GM12878 (cell line): Measurements from ENCODE around the gene SOCS6. TPM values are rescaled to one million over a fixed set of nuclear protein-coding genes. Genes with fewer than 3 reads are reported as not detected.

ENCODE experiments used
- ATAC-seq: fragments of 200-7000 bp; cut with Tn5 transposase; 3 replicates; pipeline ENCODE4 v1.9.1; 2020; ENCODE audit warnings: mild to moderate bottlenecking, moderate library complexity
- BruUV-seq: library from RNA; stranded (reverse); fragments of 400-500 nt; replicated peaks from 2 replicates; lab custom pipeline; 2021; lab: Mats Ljungman, UMichigan
- CTCF ChIA-PET: fragments of 300-600 bp; sonication (Branson Sonifier 250); formaldehyde crosslinking; extraction: SDS; loops from one replicate; lab custom pipeline; 2021; ENCODE audit warnings: inconsistent platforms; lab: Yijun Ruan, JAX
- POLR2A ChIA-PET: fragments of 350-600 bp; formaldehyde crosslinking; extraction: SDS; loops from one replicate; lab custom pipeline; 2021; ENCODE audit warnings: inconsistent platforms; lab: Charles Lee
- RAD21 ChIA-PET: fragments of 300-600 bp; sonication (Branson Sonifier 250); formaldehyde crosslinking; loops from one replicate; lab custom pipeline; 2023; ENCODE audit warnings: antibody characterized with exemption; ENCODE audit not compliant: unreplicated experiment; lab: Charles Lee
- SMC1A ChIA-PET: fragments of 300-600 bp; sonication (Branson Sonifier 250); formaldehyde crosslinking; loops from one replicate; lab custom pipeline; 2023; ENCODE audit not compliant: unreplicated experiment, uncharacterized antibody; lab: Charles Lee
- DNase-seq: peaks from one replicate; pipeline ENCODE4 v3.0.0-alpha.2; 2011; ENCODE audit warnings: low read depth, low spot score
- FAIRE-seq: peaks from 3 replicates; lab custom pipeline; 2011; peaks lifted over from hg19 to GRCh38; lab: Jason Lieb, UNC
- H2AFZ ChIP-seq: 2 replicates; pipeline ENCODE4 v1.6.0; 2011; ENCODE audit warnings: low read depth, low read length, control low read depth; ENCODE audit not compliant: control insufficient read depth
- H3K27ac ChIP-seq: 2 replicates; pipeline ENCODE4 v1.5.1; 2011; ENCODE audit warnings: control low read depth; ENCODE audit not compliant: control insufficient read depth, insufficient read depth
- H3K27me3 ChIP-seq, 2 experiments: replicated peaks in 1 of 2; 2 replicates each; pipeline versions ENCODE4 v1.6.0 to v1.6.1; 2011; ENCODE audit warnings: low read length in 1 of 2; ENCODE audit not compliant: control insufficient read depth in 2 of 2, insufficient read depth in 2 of 2
- H3K36me3 ChIP-seq, 2 experiments: 2 replicates each; pipeline ENCODE4 v1.5.1; 2011; ENCODE audit warnings: low read length in 1 of 2; ENCODE audit not compliant: control insufficient read depth in 2 of 2, insufficient read depth in 2 of 2
- H3K4me1 ChIP-seq: 2 replicates; pipeline ENCODE4 v1.6.1; 2011; ENCODE audit warnings: mild to moderate bottlenecking, low read length, moderate library complexity, mixed read lengths; ENCODE audit not compliant: control insufficient read depth, insufficient read depth
- H3K4me2 ChIP-seq: 2 replicates; pipeline ENCODE4 v1.6.0; 2011; ENCODE audit warnings: control low read depth; ENCODE audit not compliant: control insufficient read depth, insufficient read depth
- H3K4me3 ChIP-seq: fragments of 200-600 bp; sonication (generic); 2 replicates; pipeline ENCODE4 v1.5.1; 2016
- H3K79me2 ChIP-seq: 2 replicates; pipeline ENCODE4 v1.6.0; 2011; ENCODE audit warnings: low read length; ENCODE audit not compliant: control insufficient read depth, insufficient read depth
- H3K9ac ChIP-seq: 2 replicates; pipeline ENCODE4 v1.8.0; 2011; ENCODE audit warnings: low read length, control low read depth, mixed read lengths; ENCODE audit not compliant: control insufficient read depth, insufficient read depth
- H3K9me3 ChIP-seq: replicated peaks from 3 replicates; pipeline ENCODE4 v1.5.1; 2011; ENCODE audit warnings: mild to moderate bottlenecking, low read length; ENCODE audit not compliant: control insufficient read depth, insufficient read depth
- H4K20me1 ChIP-seq: 2 replicates; pipeline ENCODE4 v1.6.0; 2011; ENCODE audit not compliant: control insufficient read depth, insufficient read depth
- BRCA1 ChIP-seq: IDR thresholded peaks from 2 replicates; pipeline ENCODE4 v1.6.1; 2011; ENCODE audit warnings: low read depth, low read length, improper control_type of control experiment
- CHD4 ChIP-seq: fragments of 200-600 bp; sonication (generic); IDR thresholded peaks from 2 replicates; pipeline ENCODE4 v1.6.1; 2016; ENCODE audit warnings: mild to moderate bottlenecking
- CREB1 ChIP-seq: IDR thresholded peaks from 2 replicates; pipeline ENCODE4 v1.6.1; 2012; ENCODE audit warnings: low read depth, mild to moderate bottlenecking, inconsistent platforms
- FOXK2 ChIP-seq: fragments of 450-650 bp; IDR thresholded peaks from 2 replicates; pipeline ENCODE4 v1.6.1; 2017; ENCODE audit warnings: mild to moderate bottlenecking, moderate library complexity
- HDAC2 ChIP-seq: fragments of 200-600 bp; sonication (generic); IDR thresholded peaks from 2 replicates; pipeline ENCODE4 v1.6.1; 2017
- HDGF ChIP-seq: fragments of 450-650 bp; IDR thresholded peaks from 2 replicates; pipeline ENCODE4 v1.6.1; 2016; ENCODE audit warnings: antibody characterized with exemption
- NFYB ChIP-seq: IDR thresholded peaks from 2 replicates; pipeline ENCODE4 v1.6.1; 2011; ENCODE audit warnings: low read depth, mild to moderate bottlenecking, low read length, improper control_type of control experiment, moderate library complexity; ENCODE audit not compliant: insufficient read depth
- PBX3 ChIP-seq: IDR thresholded peaks from 2 replicates; pipeline ENCODE4 v1.6.1; 2011; ENCODE audit warnings: mild to moderate bottlenecking, low read depth, low read length, moderate library complexity; ENCODE audit not compliant: insufficient replicate concordance
- PML ChIP-seq: IDR thresholded peaks from 2 replicates; pipeline ENCODE4 v1.6.1; 2012; ENCODE audit warnings: low read length, inconsistent platforms
- RAD51 ChIP-seq: fragments of 450-650 bp; IDR thresholded peaks from 2 replicates; pipeline ENCODE4 v1.6.1; 2016; ENCODE audit warnings: moderate library complexity, mild to moderate bottlenecking, inconsistent platforms
- ZZZ3 ChIP-seq: IDR thresholded peaks from 2 replicates; pipeline ENCODE4 v1.6.1; 2011; ENCODE audit warnings: low read depth; ENCODE audit not compliant: control insufficient read depth, insufficient read length
- WGBS: methylation state at CpG from one replicate; pipeline ENCODE4 v1.1.6; 2016; ENCODE audit warnings: low lambda C conversion rate; ENCODE audit not compliant: insufficient replicate concordance, insufficient coverage; ENCODE audit errors: missing lambda C conversion rate; 5-methylcytosine and 5-hydroxymethylcytosine counted together
- in situ Hi-C: fragments of 300-500 bp; cut with MboI; formaldehyde crosslinking; loops from 9 replicates; pipeline ENCODE4 v1.14.3; 2018; ENCODE audit warnings: mixed read lengths
- intact Hi-C: fragments of 100-400 bp; cut with micrococcal nuclease; formaldehyde crosslinking; loops from one replicate; pipeline ENCODE4 v1.14.2; 2022; ENCODE audit not compliant: unreplicated experiment
- polyA plus RNA-seq, 11 experiments: library from polyadenylated mRNA; depleted of rRNA in 4 of 11; unstranded in 6 of 11; stranded (reverse) in 5 of 11; fragments of >200 nt; fragmentation: Nextera tagmentation in 4 of 11; fragmentation: Illumina TruSeq in 1 of 11; extraction: Ambion mirVana in 4 of 11; extraction: Trizol in 1 of 11; gene quantifications; 1 replicate in 1 of 11; 2 replicates in 10 of 11; pipeline versions ENCODE4 v1.2.1 to v1.2.3, GENCODE V29; 2011 to 2016; ENCODE audit warnings: inconsistent platforms in 2 of 11, missing spikeins in 2 of 11, low read depth in 1 of 11
- total RNA-seq, 4 experiments: library from RNA; depleted of rRNA in 3 of 4; stranded (reverse); fragments of >200 nt in 3 of 4; fragmentation: Illumina TruSeq in 1 of 4; extraction: Trizol in 1 of 4; gene quantifications; 2 replicates each; pipeline versions ENCODE4 v1.2.1 to v1.2.3, GENCODE V29; 2013 to 2021
- TF ChIP-seq, protein P1 (sequence below): fragments of 450-650 bp; IDR thresholded peaks from 2 replicates; pipeline ENCODE4 v1.6.1; 2017; ENCODE audit warnings: mild to moderate bottlenecking, moderate library complexity
- TF ChIP-seq, protein P2 (sequence below): fragments of 450-650 bp; IDR thresholded peaks from 2 replicates; pipeline ENCODE4 v1.6.1; 2017; ENCODE audit warnings: mild to moderate bottlenecking, moderate library complexity
- TF ChIP-seq, protein P3 (sequence below): IDR thresholded peaks from 2 replicates; pipeline ENCODE4 v1.6.1; 2012; ENCODE audit warnings: low read length, inconsistent platforms

SOCS6 gene
- total and polyA plus RNA-seq, 10 of the 15 experiments (the other 5 are each of a cell fraction or from before 2014, with no cell fraction given), result 1.6 to 6.1 (median 4.1) TPM

- no peak for TF ChIP-seq HDAC2
- TF ChIP-seq BRCA1, result no peak
- no peak for TF ChIP-seq RAD51
- TF ChIP-seq CHD4, result no peak
- TF ChIP-seq FOXK2, result no peak
- TF ChIP-seq, protein P1, sequence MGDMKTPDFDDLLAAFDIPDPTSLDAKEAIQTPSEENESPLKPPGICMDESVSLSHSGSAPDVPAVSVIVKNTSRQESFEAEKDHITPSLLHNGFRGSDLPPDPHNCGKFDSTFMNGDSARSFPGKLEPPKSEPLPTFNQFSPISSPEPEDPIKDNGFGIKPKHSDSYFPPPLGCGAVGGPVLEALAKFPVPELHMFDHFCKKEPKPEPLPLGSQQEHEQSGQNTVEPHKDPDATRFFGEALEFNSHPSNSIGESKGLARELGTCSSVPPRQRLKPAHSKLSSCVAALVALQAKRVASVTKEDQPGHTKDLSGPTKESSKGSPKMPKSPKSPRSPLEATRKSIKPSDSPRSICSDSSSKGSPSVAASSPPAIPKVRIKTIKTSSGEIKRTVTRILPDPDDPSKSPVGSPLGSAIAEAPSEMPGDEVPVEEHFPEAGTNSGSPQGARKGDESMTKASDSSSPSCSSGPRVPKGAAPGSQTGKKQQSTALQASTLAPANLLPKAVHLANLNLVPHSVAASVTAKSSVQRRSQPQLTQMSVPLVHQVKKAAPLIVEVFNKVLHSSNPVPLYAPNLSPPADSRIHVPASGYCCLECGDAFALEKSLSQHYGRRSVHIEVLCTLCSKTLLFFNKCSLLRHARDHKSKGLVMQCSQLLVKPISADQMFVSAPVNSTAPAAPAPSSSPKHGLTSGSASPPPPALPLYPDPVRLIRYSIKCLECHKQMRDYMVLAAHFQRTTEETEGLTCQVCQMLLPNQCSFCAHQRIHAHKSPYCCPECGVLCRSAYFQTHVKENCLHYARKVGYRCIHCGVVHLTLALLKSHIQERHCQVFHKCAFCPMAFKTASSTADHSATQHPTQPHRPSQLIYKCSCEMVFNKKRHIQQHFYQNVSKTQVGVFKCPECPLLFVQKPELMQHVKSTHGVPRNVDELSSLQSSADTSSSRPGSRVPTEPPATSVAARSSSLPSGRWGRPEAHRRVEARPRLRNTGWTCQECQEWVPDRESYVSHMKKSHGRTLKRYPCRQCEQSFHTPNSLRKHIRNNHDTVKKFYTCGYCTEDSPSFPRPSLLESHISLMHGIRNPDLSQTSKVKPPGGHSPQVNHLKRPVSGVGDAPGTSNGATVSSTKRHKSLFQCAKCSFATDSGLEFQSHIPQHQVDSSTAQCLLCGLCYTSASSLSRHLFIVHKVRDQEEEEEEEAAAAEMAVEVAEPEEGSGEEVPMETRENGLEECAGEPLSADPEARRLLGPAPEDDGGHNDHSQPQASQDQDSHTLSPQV, result no peak
Observed at GRCh38 chr18:70366174-70366573, 77.3 kb downstream of the SOCS6 start (continued).

DNA sequence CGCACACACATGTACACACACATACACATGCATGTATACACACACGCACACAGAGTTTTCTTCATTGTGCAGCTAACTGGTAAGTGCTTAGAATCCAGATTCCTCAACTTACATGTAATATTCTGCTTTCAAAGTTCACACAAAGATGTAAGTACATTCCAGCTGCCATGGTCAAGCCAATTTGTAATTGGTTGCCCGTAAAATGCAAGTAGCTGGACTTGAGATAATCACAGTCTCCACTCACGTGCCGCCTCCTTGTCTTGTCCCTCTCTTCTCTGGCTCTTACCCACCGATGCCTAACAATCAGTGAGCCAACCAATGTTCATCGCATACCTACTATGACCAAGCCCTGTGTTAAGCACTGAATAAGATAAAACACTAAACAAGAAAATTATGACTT, 77.8 kb downstream of the SOCS6 start:
- H3K4me3 ChIP-seq, result no peak overlapping the region
- H3K9ac ChIP-seq, result no peak overlapping the region
- no peaks in the 10 kb centered on the region for H3K79me2 ChIP-seq
- H4K20me1 ChIP-seq, result no peaks in the 10 kb centered on the region
- H3K27ac ChIP-seq, result no peak overlapping the region
- H3K4me2 ChIP-seq, result no peak overlapping the region
- SMC1A ChIA-PET, result interaction anchor here (1.0 kb wide), 1 partner anchor 15 kb away, joined by 3 read pairs; no protein-coding TSS in a partner anchor
- no peaks in the 10 kb centered on the region for H3K9me3 ChIP-seq
- WGBS, result 67% methylated on average over 7 of the region's 7 CpGs
- FAIRE-seq (no peak), DNase-seq (no peak), ATAC-seq (no peak)
- POLR2A ChIA-PET, result no interaction called here
- CTCF ChIA-PET, result no interaction called here
- no peak overlapping the region for H2AFZ ChIP-seq
- no peaks in the 10 kb centered on the region; a peak in 1 of 4 replicates for H3K27me3 ChIP-seq
- intact Hi-C loops (no loop called here), in situ Hi-C loops (no loop called here)
- RAD21 ChIA-PET, result no interaction called here
- no TSS peak for BruUV-seq
- no peaks in the 10 kb centered on the region for H3K36me3 ChIP-seq
- H3K4me1 ChIP-seq, result no peaks in the 10 kb centered on the region
- TF ChIP-seq NFYB, result no peak
- no peak for TF ChIP-seq HDGF
- TF ChIP-seq PBX3, result no peak
- TF ChIP-seq, protein P2, sequence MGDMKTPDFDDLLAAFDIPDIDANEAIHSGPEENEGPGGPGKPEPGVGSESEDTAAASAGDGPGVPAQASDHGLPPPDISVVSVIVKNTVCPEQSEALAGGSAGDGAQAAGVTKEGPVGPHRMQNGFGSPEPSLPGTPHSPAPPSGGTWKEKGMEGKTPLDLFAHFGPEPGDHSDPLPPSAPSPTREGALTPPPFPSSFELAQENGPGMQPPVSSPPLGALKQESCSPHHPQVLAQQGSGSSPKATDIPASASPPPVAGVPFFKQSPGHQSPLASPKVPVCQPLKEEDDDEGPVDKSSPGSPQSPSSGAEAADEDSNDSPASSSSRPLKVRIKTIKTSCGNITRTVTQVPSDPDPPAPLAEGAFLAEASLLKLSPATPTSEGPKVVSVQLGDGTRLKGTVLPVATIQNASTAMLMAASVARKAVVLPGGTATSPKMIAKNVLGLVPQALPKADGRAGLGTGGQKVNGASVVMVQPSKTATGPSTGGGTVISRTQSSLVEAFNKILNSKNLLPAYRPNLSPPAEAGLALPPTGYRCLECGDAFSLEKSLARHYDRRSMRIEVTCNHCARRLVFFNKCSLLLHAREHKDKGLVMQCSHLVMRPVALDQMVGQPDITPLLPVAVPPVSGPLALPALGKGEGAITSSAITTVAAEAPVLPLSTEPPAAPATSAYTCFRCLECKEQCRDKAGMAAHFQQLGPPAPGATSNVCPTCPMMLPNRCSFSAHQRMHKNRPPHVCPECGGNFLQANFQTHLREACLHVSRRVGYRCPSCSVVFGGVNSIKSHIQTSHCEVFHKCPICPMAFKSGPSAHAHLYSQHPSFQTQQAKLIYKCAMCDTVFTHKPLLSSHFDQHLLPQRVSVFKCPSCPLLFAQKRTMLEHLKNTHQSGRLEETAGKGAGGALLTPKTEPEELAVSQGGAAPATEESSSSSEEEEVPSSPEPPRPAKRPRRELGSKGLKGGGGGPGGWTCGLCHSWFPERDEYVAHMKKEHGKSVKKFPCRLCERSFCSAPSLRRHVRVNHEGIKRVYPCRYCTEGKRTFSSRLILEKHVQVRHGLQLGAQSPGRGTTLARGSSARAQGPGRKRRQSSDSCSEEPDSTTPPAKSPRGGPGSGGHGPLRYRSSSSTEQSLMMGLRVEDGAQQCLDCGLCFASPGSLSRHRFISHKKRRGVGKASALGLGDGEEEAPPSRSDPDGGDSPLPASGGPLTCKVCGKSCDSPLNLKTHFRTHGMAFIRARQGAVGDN, result no peak
- TF ChIP-seq, protein P3, sequence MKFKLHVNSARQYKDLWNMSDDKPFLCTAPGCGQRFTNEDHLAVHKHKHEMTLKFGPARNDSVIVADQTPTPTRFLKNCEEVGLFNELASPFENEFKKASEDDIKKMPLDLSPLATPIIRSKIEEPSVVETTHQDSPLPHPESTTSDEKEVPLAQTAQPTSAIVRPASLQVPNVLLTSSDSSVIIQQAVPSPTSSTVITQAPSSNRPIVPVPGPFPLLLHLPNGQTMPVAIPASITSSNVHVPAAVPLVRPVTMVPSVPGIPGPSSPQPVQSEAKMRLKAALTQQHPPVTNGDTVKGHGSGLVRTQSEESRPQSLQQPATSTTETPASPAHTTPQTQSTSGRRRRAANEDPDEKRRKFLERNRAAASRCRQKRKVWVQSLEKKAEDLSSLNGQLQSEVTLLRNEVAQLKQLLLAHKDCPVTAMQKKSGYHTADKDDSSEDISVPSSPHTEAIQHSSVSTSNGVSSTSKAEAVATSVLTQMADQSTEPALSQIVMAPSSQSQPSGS, result no peak
- TF ChIP-seq CREB1, result no peak
- no peak for TF ChIP-seq PML
- no peak for TF ChIP-seq ZZZ3
